T follicular helper cell (primary cell): Measurements from ENCODE around the gene SIK2.
"Not testable (repeated sequence)": the region's sequence is repeated elsewhere in the genome, so short reads cannot be mapped to it uniquely, and the experiment has no call there.

Experiments used
- DNase-seq: peaks from one replicate; pipeline ENCODE4 v3.0.0-alpha.2; 2020; ENCODE audit warnings: low read depth

SIK2 gene

DNA sequence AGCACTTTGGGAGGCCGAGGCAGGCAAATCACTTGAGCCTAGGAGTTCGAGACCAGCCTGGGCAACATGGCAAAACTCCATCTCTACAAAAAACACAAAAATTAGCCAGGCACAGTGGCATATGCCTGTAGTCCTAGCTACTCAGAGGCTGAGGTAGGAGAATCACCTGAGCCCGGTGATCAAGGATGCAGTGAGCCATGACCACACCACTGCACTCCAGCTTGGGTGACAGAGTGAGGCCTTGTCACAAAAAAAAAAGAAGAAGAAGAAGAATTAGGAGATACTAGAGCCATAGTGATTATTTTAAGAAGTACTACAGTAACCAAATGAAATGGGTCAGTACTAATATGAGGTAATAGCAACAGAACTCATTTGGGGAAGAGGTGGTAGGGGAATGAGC is 56.2 kb downstream of the SIK2 start:
- not testable (repeated sequence) for DNase-seq

DNA sequence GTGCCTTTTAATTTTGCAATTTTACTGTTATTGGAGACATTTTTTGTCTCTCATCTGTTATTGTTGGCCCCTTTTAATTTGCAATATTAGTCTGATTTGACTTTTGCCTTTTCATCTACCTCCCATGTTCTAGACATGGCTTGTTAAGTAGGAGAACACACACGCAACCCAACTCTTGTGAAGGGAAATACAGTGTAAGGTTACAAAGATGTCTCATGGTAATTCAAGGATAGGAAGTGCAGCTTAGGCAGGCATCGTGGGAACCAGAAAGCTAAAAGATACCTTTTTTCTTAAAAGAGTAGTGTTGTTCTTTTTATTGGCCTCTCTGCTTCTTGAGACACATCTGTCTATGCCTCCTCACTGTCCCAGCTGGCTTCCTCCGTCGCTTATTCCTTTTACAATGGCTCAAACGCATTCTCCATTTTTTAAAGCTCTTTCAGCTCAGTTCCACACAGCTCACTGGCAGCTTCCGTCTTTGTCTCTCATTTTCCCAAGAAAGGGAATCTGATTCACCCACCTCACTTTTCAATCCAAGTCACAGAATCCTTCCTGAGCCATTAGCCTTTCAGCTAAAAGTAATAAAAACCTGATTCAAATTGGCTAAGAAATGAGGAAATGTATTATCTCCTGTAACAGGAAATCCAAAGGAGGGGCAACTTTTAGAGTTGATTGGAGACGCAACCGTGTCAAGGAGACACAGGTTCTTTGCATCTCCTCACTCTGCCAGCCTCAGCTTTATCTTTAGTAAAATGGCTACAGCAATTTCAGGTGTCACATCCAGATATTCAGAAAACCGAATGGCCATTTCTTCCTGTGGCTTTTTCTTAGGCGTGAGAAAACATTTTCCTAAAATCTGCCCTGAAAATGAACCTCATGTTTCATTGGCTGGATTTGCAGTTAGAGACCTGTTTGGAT is 57.2 kb downstream of the SIK2 start:
- no peak for DNase-seq

DNA sequence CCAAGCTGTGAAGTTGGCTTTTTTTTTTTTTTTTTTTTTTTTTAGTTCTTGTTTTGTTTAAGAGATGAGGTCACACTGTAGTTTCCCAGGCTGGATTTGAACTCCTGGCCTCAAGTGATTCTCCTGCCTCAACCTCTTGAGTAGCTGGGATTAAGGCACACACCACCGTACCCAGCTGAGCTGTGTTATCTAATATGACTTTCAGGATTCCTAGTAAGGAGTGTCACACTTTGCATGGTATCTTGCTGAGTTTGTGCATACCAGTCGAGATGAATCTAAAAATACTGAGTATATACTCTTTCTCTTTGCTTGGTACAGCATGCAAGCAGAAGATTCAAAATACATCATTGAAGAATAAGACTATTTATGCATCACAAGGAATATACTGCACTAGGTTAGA is 58.6 kb downstream of the SIK2 start:
- no peak for DNase-seq

DNA sequence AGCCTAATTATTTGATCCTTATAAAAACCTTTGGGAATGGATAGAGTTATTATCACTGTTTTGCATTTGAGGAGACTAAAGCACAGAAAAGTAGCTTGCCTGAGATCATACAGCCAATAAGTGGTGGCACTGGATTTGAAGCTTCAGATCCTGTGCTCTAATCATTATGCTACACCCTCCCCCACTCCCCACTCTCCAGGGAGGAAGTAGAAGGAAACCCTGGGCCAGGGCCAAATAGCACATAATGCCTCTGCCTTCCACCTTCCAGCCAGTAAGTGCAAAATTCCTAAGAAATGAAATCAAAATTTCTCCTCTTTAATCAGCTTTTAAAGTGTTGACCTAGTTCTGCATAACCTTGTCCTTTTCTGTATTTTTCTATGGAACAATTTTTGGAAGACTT is 61.6 kb downstream of the SIK2 start:
- no peak for DNase-seq

DNA sequence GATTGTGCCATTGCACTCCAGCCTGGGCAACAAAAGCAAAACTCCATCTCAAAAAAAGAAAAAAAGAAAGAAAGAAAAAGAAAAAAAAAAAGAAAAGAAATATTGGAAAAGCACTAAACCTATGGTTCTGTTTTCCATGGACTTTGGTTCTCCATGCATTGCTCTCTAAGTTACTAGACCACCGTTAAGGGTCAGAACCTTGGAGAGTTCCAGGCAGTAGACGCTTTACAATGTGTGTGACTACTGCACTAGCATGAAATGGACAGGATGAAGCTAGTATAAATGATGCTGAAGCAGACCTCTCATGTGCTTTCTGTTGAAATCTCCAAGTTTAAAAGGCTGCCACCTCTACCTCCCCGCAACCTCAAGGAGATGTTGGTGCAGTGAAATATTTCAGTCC is 63.5 kb downstream of the SIK2 start:
- DNase-seq: no peak

DNA sequence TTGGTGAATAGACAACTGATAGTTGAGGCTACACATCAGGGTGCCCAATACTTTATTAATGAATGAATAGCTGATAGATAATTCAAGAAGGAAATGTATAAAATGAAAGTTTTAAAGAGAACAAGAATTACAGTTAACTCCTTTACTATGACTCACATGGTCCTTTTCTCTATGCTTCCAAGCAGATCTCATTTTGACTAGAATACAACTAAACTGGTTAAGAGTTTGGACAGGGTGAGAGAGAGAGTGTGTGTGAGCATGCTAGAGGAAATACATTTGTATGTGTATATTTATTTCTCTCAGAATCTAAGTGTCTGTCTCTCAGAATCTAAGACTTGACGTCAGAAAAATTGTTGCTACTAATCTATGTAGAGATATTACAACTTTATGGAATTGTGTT is 66.7 kb downstream of the SIK2 start:
- no peak for DNase-seq

DNA sequence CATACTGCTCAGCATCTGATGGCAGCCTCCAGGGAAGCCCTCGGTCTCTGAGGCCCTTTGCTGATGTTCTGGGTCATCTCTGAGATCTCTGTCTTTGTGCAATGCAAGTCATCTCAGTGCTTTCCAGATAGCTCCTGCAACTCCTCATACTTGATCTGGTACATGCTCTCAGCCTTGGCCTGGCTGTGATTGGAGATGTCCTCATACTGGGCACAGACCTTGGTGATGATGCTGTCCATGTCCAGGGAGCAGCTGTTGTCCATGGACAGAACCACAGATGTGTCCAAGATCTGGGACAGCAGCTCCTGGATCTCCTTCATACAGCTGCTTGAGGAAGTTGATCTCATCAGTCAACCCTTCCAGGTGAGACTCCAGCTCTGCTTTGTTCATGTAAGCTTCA is 69.1 kb downstream of the SIK2 start:
- no peak for DNase-seq

DNA sequence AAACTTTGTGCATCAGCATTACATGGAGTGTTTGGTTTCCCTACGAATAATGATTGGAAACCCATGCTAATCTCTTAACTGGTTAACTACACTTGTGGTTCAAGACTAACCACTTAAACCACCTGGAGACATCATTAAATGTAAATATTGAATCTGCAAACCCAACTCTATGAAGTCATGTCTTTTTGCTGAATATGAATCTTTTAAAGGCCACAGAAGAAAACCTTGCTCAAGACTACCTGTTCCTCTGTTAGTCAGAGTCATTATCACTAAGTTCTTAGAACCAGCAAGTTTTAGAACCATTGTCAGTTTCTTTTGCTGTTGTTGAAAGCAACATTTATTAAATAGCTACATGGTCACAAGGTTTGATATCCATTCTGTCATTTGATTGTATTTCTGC is 70.7 kb downstream of the SIK2 start:
- no peak for DNase-seq

DNA sequence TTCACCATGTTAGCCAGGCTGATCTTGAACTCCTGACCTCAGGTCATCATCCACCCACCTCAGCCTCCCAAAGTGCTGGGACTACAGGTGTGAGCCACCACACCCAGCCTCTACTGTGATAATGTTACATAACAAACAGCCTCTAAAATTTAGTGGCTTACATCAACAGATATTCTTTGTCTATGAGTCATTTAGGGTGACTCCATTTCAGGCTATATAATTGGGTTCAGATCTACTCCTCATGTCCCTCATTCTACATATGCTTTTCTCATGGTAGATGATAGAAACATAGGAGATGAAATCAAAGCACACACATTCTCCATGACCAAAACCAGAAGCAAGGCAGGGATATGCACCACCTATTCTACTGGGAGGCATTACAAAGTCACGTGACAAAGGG is 72.7 kb downstream of the SIK2 start:
- DNase-seq: no peak

DNA sequence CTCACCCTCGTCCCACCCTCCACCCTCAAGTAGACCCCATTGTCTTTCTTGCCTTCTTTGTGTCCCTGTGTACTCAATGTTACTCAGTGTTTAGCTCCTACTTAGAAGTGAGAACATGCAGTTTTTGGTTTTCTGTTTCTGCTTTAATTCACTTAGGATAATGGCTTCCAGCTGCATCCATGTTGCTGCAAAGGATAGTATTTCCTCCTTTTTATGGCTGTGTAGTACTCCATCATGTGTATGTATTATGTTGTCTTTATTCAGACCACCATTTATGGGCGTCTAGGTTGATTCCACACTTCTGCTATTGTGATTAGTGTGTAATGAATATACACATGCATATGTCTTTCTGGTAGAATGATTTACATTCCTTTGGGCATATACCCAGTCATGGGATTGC is 73.6 kb downstream of the SIK2 start:
- DNase-seq: no peak

DNA sequence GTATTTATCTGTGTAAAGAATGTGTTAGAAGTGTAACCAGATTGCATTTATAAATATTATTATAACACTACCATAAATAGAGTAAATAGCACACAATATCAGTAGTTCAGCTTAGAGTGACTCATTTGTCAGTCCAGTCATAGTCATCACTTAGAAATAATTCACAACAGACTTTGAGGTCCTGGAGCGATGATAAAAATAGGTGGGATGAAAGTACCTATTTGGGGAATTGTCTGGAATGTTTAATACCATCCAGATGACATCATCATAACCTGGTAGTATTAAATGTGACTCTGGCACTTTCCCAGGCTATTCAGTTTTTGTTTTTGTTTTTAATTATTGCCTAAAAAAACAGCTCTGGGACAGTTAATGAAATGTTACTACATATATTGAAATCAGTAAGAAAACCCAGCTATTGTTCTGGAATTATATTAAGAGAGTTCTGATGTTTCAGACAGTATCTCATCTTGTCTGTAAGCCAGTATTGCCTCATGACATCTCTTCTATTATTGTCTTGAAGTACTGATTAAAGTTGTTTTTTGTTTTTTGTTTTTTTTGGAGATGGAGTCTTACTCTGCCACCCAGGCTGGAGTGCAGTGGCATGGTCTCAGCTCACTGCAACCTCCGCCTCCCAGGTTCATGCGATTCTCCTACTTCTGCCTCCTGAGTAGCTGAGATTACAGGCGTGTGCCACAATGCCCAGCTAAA is 74.8 kb downstream of the SIK2 start:
- no peak for DNase-seq

DNA sequence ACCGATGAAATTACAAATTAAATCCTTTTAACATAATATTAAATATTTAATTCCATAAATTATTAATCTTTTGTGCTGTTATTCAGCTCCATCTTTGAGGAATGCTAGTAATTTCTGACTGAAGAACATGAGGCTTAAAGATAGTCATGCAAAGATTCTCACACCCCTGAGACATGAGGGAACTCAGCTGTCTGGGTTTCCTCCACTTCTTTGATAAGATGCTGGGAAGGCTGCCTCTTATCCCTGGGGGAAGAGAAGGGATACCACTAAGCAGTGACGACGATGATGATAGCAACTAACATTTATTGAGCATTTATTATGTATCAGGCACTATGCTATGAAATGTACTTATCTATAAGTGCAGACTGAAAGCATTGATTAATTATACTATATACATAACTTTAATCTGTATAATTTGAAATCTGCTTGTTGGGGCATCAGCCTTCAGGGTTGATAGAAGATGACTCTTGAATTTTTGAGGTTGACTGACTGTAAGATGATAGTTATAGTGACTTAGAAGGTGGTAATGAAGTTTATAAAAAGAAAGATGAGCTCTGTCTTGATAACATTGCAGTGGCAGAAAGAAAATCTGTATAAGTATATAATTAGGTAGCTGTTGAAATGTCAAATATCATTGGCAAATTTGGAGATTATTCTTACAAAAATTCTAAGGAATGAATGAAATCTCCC is 78.4 kb downstream of the SIK2 start:
- DNase-seq: no peak

DNA sequence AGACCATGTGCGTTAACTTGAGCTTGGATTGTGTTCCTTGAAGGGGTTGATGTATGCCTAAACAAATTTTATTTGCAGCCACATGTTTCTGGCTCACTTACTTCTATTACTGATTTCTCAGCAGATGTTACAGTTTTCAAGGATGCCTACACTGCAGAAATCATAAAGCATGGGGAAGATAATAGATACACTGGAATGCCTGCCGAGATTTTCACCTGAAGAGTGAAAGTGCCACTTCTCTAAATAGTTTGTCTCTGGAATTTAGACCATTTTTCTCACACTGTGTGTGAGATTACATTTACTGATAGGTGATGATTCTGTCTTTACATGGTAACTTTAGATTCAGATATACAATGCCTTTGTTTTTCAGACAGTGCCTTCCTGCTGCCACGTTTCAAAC is 81.6 kb downstream of the SIK2 start:
- no peak for DNase-seq

DNA sequence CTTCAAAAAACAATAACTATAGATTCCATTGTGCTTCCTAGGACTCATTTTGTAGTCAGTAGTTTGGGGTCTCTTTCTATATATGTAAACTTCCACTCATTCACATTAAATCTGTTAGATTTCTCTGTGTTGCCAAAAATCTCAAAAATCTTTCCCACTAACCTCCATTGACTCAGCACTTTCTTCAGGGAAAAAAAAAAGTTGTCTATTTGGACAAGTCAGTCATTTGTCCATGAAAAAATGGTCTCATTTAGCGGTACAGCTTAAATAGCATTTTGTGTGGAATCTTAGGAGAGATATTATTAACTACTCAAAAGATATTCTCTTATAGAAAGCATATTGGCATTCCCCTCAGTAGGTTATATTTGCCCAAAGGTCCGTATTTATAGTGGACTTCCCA is 82.0 kb downstream of the SIK2 start:
- DNase-seq: no peak

DNA sequence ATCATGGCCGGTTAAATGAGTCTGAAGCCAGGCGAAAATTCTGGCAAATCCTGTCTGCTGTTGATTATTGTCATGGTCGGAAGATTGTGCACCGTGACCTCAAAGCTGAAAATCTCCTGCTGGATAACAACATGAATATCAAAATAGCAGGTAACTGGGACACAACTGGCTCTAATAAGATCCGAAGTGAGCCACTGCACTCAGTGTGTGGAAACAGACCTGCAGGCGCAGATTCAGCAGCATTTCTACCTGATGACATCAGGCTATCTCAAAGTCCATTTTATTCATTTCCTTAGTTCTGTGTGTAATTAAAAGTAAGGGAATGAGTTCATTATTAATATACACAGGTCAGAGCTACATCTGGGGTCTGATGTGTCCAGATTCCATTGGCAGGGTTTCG is 85.8 kb downstream of the SIK2 start:
- DNase-seq: no peak

DNA sequence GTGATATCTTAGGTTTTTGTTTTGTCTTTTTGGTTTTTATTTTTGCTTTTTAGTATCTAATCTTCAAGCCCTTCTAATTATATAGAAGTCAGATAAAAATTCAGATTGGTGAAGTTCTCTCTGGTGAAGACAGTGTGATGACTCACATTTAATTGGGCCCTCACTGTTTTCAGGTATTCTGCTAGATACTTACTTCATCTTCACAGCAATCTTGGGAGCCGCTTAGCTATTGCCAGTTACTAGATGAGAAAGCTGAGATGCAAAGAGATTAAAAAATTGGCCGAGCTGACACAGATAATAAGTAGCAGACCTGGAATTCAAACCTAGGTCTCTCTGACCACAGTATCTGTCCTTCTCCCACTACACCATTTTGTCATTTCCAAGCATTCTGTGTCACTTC is 88.9 kb downstream of the SIK2 start:
- no peak for DNase-seq

DNA sequence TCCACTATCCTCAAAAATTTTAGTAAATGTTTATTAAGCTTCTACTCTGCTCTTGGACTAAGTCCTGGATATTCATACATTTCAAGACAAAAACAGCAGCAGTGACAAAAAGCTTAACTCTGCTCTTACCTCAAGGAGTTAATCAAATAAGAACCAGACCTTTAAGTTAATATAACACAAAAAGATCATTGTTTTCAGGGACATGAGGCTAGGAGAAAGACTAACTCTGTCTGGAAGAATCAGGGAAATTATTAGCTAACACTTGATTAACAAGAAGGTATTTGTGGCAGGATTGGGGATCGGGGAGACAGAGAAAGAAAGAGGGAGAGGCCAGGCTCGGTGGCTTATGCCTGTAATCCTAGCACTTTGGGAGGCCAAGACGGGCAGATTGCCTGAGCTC is 89.5 kb downstream of the SIK2 start:
- no peak for DNase-seq

DNA sequence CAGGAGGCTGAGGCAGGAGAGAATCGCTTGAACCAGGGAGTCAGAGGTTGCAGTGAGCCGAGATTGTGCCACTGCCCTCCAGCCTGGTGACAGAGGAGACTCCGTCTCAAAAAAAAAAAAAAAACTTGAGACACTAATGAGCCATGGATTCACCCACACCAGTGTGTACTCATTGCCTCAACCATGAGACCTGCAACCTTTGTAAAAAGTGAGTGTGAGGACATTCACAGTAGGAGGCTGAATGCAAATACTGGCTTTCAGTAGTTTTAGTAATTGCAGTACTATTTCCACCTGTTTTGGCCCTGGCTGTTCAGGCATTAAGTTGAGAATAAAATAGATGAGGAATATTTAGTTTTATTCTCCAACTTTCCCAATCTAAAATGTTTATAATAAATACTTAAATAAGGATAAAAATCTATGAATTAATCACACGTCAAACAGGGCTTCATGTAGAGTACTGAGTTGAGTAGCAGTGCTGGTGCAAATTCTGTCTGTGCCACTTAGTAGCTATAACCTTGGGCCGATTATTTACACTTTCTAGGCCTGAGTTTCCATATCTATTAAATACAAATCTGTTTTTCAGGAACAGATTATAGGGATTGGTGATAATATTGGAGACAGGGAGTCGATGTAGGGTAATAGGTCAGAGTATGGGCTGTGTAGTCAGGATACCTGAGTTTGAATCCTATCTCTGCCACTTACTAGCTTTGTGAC is 91.1 kb downstream of the SIK2 start:
- DNase-seq: no peak

DNA sequence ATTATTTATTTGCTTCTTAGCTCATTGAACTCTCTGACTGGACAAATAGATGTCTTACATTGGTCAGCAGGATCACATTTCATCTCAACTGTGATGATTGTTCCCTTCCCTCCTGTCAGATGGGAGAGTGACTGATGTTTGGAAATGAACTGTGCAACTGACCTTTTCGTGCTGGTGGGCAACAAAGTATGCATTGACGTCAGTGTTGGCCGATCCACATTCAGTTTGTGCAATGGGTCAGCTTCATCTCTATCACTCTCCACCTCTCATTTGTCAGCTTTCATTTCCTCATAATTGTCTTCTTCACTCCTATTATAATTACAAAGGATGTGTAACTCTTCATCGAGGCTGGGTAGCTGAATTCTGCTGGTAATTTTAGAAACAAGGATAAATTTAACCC is 92.6 kb downstream of the SIK2 start:
- DNase-seq: no peak

DNA sequence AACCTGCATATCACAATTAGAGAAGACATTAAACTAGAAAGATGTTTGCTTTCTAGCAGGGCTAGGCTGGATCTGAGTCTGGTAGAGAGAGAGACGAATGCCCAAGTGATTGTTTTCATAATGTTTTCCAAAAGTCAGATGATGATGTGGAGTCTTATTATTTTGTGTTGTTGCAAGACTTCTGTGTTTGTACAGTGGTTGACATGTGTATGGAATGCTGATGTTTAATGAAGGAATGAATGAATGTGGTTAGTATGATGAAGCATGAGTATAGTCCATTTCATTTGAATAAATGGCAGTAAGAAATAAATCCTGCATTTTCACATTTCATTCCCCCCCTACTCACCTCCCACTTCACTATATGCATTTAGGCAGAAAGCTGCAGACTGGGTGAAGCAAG is 94.3 kb downstream of the SIK2 start:
- no peak for DNase-seq

DNA sequence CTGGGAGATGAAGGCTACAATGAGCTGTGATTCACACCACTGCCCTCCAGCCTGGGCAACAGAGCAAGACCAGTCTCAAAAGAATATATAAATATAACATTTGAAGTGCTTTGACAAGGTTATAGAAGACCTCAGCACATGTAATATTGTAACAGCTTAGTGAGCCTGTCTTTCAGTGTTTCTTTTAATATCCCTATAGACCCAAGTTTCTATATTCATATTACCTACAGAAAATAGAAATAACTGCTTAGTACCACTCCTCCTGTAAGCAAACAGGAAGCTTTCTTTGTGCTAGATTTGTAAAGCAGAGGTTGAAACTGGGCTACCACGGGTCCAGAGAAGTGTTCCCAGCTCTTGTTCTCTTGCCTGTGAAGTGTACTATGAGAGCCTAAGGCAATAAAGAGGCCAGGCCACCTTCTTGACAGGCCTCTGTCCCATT is 95.7 kb downstream of the SIK2 start:
- no peak for DNase-seq

DNA sequence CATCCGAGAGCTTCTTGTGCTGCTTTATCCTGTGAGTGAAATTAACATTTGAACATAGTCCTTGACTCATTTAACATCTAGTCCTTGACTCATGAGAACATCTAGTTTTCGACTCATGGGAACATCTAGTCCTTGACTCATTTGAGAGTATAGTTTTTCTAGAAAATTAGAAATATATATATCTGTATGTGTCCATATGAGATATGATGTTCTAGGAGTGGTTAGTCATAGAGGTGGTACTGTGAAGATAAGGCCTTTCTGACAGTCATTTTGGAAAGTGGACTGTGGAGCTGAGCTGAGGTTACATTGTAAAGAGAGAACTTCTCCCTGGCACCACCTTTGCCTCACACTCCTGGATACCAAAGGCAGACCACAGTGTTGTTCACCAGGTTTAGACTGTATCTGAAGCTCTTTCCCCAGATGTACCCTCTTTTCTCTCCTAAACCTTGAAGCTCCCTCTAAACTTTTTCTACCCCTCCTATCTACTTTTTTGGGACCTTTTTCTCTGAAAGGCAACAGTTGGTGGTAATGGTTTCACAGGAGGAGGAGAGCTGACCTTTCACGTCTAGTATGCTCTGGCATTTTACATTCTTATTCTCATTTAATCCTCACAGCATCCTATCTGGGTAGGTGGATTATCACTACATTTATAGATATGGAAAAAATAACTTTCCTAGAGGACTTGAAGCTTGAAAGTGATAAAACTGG is 96.8 kb downstream of the SIK2 start:
- no peak for DNase-seq
